ENCODE data around the gene C3orf49.

Gene C3orf49

DNA sequence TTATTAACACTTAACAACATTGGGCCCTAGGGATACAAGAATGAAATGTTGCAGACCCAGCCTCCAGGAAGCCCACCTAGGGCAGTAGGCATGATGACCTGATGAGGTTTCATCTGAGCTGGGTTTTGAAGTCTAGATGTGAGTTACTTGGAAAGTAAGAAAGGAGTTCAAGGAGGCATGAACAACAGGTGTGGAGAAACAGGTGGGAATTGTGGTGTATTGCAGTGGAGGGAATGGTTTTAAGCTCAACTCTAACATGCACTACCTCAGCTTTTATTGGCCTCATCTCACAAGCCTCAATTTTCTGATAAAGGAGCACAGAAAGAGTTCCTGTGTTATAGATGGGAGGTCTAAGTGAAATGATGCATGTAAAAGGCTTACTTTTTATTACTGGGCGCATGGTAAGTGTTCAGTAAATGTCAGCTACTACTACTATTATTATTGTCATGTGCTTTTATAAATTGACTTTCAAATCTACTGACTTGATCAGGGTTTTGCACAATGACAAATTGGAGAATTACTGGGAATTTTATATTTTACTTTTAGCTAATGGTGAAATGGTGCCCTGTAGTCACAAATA lies 73.8 kb downstream of the C3orf49 start:
- no peak for DNase-seq

DNA sequence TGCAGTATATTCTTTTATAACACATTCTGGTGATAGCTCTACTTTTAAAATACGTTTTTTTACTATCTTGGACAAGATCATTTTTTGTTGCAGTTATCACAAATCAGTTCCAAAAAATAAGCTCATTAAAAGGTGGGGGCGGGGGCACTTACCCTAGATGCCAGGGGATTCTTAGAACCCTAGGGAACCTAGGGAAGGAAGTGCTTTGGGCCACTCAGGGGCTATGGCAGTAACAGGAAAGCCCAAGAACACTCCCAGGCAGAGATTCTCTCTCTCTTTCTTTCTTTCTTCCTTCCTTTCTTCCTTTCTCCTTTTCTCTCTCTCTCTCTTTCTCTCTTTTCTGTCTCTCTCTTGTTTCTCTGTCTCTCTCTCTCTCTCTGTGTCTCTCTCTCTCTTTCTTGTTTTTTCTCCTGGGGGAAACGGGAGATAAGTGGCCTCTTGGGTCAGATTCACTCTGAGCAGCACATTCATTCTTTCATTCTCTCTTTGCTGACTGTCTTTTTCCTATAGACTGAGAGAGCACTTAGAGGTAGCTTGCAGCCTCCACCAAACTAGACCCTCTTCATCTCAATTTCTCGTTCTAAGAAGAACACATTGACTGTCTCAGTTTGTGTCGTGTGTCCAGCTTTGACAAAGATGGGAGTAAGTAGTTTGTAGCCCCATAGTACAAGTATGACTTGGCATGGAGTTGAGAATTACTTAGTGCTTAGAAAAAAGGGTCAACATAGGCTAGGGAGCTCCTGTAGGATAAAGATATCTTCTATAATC lies 76.5 kb downstream of the C3orf49 start:
- no peak for DNase-seq

DNA sequence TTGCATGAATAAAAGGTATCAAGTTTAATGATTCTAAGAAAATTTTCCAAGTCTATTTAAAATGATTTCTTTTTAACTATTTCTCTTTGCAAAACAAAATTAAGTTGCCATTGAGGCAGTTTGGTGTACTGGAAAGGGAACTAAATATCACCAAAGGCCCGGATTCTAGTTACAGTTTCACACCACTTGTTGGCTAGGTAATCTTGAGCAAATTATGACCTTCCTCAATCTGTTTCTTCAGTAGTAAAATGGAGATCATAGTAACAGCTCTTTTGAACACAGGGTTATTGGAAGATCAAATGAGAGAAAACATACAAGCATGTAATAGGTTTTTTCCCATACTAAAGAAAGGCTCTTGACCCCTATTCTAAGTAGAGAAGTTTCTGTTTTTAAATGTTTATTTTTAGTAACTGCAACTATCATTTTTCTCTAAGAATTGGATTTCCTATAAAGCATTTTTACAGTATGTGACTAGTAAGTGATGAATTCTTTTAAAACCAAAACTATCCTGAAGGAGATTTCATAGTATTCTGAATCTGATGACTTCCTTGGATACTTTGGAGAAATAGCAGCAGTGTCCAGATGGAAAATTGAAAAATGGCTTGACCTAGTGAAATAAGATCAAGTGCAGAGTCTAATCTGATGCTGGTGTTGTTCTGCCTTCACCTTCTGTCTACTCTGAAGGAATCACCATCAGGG lies 77.4 kb downstream of the C3orf49 start:
- no peak for DNase-seq
